PC-9 (cell line): Measurements from ENCODE around the gene KLHL17.

Experiments used
- CTCF ChIP-seq: fragments of 200-600 bp; sonication (generic); conservative IDR thresholded peaks from 2 replicates; pipeline ENCODE4 v1.6.1; 2017; ENCODE audit warnings: mixed run types, antibody characterized with exemption, mild to moderate bottlenecking, moderate library complexity
- EZH2 ChIP-seq: fragments of 200-600 bp; sonication (generic); IDR thresholded peaks from 2 replicates; pipeline ENCODE4 v1.8.0; 2017; ENCODE audit warnings: antibody characterized with exemption, low read depth

DNA sequence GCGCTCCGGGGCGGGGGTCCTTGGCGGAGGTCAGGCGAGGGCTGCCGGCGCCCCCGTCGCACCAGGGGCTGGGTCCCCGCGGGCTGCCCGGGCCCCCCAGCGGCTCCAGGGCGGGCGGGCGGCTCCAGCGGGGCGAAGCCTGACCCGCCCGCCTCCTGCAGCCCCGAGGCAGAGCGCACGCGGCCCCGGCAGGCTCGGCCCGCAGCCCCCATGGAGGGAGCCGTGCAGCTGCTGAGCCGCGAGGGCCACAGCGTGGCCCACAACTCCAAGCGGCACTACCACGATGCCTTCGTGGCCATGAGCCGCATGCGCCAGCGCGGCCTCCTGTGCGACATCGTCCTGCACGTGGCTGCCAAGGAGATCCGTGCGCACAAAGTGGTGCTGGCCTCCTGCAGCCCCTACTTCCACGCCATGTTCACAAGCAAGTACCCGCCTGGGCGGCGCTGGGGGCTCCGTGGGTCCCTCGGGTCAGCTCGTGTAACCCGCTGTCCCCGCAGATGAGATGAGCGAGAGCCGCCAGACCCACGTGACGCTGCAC is 817 bp downstream of the KLHL17 start:
- TF ChIP-seq EZH2: no peak
- TF ChIP-seq CTCF: no peak
